Spleen (tissue), 7 donors: ENCODE results near the gene VPS8.

Experiments
- POLR2A ChIP-seq, 3 donors: fragments of 450-650 bp; IDR thresholded peaks; one replicate each; pipeline ENCODE4 v1.5.1; 2017; ENCODE audit warnings: antibody characterized with exemption in 3 of 3, mild to moderate bottlenecking in 1 of 3
- POLR2AphosphoS5 ChIP-seq, 3 donors: sonication (generic); formaldehyde crosslinking; IDR thresholded peaks; one replicate each; pipeline ENCODE4 v1.5.1; 2017; ENCODE audit warnings: antibody characterized with exemption in 3 of 3
- TF ChIP-seq, protein P1 (sequence below), 11 experiments: fragments of 200-600 bp in 7 of 11; fragments of 450-650 bp in 4 of 11; sonication (generic) in 4 of 11; IDR thresholded peaks in 8 of 11; conservative IDR thresholded peaks in 3 of 11; 1 replicate in 7 of 11; 2 replicates in 4 of 11; pipeline versions ENCODE4 v1.4.0 to v1.8.0; 2016 to 2021; ENCODE audit warnings: antibody characterized with exemption in 11 of 11, inconsistent platforms in 4 of 11, mild to moderate bottlenecking in 1 of 11
- donor health status: DM: no; HTN: no; CAD: no; lungs with moderate emphysema.
- donor health status: DM: no; HTN: no; CAD: no.
- donor health status: DM: no; HTN: no; CAD: no.

- TF ChIP-seq, protein P1, sequence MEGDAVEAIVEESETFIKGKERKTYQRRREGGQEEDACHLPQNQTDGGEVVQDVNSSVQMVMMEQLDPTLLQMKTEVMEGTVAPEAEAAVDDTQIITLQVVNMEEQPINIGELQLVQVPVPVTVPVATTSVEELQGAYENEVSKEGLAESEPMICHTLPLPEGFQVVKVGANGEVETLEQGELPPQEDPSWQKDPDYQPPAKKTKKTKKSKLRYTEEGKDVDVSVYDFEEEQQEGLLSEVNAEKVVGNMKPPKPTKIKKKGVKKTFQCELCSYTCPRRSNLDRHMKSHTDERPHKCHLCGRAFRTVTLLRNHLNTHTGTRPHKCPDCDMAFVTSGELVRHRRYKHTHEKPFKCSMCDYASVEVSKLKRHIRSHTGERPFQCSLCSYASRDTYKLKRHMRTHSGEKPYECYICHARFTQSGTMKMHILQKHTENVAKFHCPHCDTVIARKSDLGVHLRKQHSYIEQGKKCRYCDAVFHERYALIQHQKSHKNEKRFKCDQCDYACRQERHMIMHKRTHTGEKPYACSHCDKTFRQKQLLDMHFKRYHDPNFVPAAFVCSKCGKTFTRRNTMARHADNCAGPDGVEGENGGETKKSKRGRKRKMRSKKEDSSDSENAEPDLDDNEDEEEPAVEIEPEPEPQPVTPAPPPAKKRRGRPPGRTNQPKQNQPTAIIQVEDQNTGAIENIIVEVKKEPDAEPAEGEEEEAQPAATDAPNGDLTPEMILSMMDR (IDR thresholded peaks at IDR 0.05 in 8 of 11, conservative IDR thresholded peaks at IDR 0.05 in 3 of 11): no peak
- TF ChIP-seq POLR2AphosphoS5 (IDR thresholded peaks at IDR 0.05) (no peak), POLR2A (IDR thresholded peaks at IDR 0.05) (no peak)
Measured at GRCh38 chr3:184769382-184770170, 42.4 kb upstream of the VPS8 start.
